GM12878 (cell line): Measurements from ENCODE around the gene EEPD1. TPM values are rescaled to one million over a fixed set of nuclear protein-coding genes. Genes with fewer than 3 reads are reported as not detected.

Experiments used
- ATAC-seq: fragments of 200-7000 bp; cut with Tn5 transposase; 3 replicates; pipeline ENCODE4 v1.9.1; 2020; ENCODE audit warnings: mild to moderate bottlenecking, moderate library complexity
- BruUV-seq: library from RNA; stranded (reverse); fragments of 400-500 nt; replicated peaks from 2 replicates; lab custom pipeline; 2021; lab: Mats Ljungman, UMichigan
- CTCF ChIA-PET: fragments of 300-600 bp; sonication (Branson Sonifier 250); formaldehyde crosslinking; extraction: SDS; loops from one replicate; lab custom pipeline; 2021; ENCODE audit warnings: inconsistent platforms; lab: Yijun Ruan, JAX
- POLR2A ChIA-PET: fragments of 350-600 bp; formaldehyde crosslinking; extraction: SDS; loops from one replicate; lab custom pipeline; 2021; ENCODE audit warnings: inconsistent platforms; lab: Charles Lee
- RAD21 ChIA-PET: fragments of 300-600 bp; sonication (Branson Sonifier 250); formaldehyde crosslinking; loops from one replicate; lab custom pipeline; 2023; ENCODE audit warnings: antibody characterized with exemption; ENCODE audit not compliant: unreplicated experiment; lab: Charles Lee
- SMC1A ChIA-PET: fragments of 300-600 bp; sonication (Branson Sonifier 250); formaldehyde crosslinking; loops from one replicate; lab custom pipeline; 2023; ENCODE audit not compliant: unreplicated experiment, uncharacterized antibody; lab: Charles Lee
- DNase-seq: peaks from one replicate; pipeline ENCODE4 v3.0.0-alpha.2; 2011; ENCODE audit warnings: low read depth, low spot score
- FAIRE-seq: peaks from 3 replicates; lab custom pipeline; 2011; peaks lifted over from hg19 to GRCh38; lab: Jason Lieb, UNC
- H2AFZ ChIP-seq: 2 replicates; pipeline ENCODE4 v1.6.0; 2011; ENCODE audit warnings: low read depth, low read length, control low read depth; ENCODE audit not compliant: control insufficient read depth
- H3K27ac ChIP-seq: 2 replicates; pipeline ENCODE4 v1.5.1; 2011; ENCODE audit warnings: control low read depth; ENCODE audit not compliant: control insufficient read depth, insufficient read depth
- H3K27me3 ChIP-seq, 2 experiments: replicated peaks in 1 of 2; 2 replicates each; pipeline versions ENCODE4 v1.6.0 to v1.6.1; 2011; ENCODE audit warnings: low read length in 1 of 2; ENCODE audit not compliant: control insufficient read depth in 2 of 2, insufficient read depth in 2 of 2
- H3K36me3 ChIP-seq, 2 experiments: 2 replicates each; pipeline ENCODE4 v1.5.1; 2011; ENCODE audit warnings: low read length in 1 of 2; ENCODE audit not compliant: control insufficient read depth in 2 of 2, insufficient read depth in 2 of 2
- H3K4me1 ChIP-seq: 2 replicates; pipeline ENCODE4 v1.6.1; 2011; ENCODE audit warnings: mild to moderate bottlenecking, low read length, moderate library complexity, mixed read lengths; ENCODE audit not compliant: control insufficient read depth, insufficient read depth
- H3K4me2 ChIP-seq: 2 replicates; pipeline ENCODE4 v1.6.0; 2011; ENCODE audit warnings: control low read depth; ENCODE audit not compliant: control insufficient read depth, insufficient read depth
- H3K4me3 ChIP-seq: fragments of 200-600 bp; sonication (generic); 2 replicates; pipeline ENCODE4 v1.5.1; 2016
- H3K79me2 ChIP-seq: 2 replicates; pipeline ENCODE4 v1.6.0; 2011; ENCODE audit warnings: low read length; ENCODE audit not compliant: control insufficient read depth, insufficient read depth
- H3K9ac ChIP-seq: 2 replicates; pipeline ENCODE4 v1.8.0; 2011; ENCODE audit warnings: low read length, control low read depth, mixed read lengths; ENCODE audit not compliant: control insufficient read depth, insufficient read depth
- H3K9me3 ChIP-seq: replicated peaks from 3 replicates; pipeline ENCODE4 v1.5.1; 2011; ENCODE audit warnings: mild to moderate bottlenecking, low read length; ENCODE audit not compliant: control insufficient read depth, insufficient read depth
- H4K20me1 ChIP-seq: 2 replicates; pipeline ENCODE4 v1.6.0; 2011; ENCODE audit not compliant: control insufficient read depth, insufficient read depth
- CBX5 ChIP-seq: sonication (generic); IDR thresholded peaks from 2 replicates; pipeline ENCODE4 v1.6.1; 2016; ENCODE audit warnings: low read depth, moderate library complexity, mild to moderate bottlenecking, inconsistent platforms
- CHD2 ChIP-seq: IDR thresholded peaks from 2 replicates; pipeline ENCODE4 v1.6.1; 2011; ENCODE audit warnings: low read depth, low read length, improper control_type of control experiment, borderline replicate concordance
- CUX1 ChIP-seq: IDR thresholded peaks from 2 replicates; pipeline ENCODE4 v1.6.1; 2012; ENCODE audit warnings: improper control_type of control experiment, low read depth, low read length; ENCODE audit not compliant: insufficient replicate concordance
- FOXK2 ChIP-seq: fragments of 450-650 bp; IDR thresholded peaks from 2 replicates; pipeline ENCODE4 v1.6.1; 2017; ENCODE audit warnings: mild to moderate bottlenecking, moderate library complexity
- KLF5 ChIP-seq: fragments of 450-650 bp; IDR thresholded peaks from 2 replicates; pipeline ENCODE4 v1.6.1; 2014; ENCODE audit warnings: mild to moderate bottlenecking; ENCODE audit not compliant: partially characterized antibody
- MTA3 ChIP-seq: IDR thresholded peaks from 2 replicates; pipeline ENCODE4 v1.6.1; 2012; ENCODE audit warnings: low read length, inconsistent platforms, borderline replicate concordance
- USF2 ChIP-seq: IDR thresholded peaks from 2 replicates; pipeline ENCODE4 v1.6.1; 2011; ENCODE audit warnings: low read depth, low read length, improper control_type of control experiment, borderline replicate concordance
- WGBS: methylation state at CpG from one replicate; pipeline ENCODE4 v1.1.6; 2016; ENCODE audit warnings: low lambda C conversion rate; ENCODE audit not compliant: insufficient replicate concordance, insufficient coverage; ENCODE audit errors: missing lambda C conversion rate; 5-methylcytosine and 5-hydroxymethylcytosine counted together
- in situ Hi-C: fragments of 300-500 bp; cut with MboI; formaldehyde crosslinking; loops from 9 replicates; pipeline ENCODE4 v1.14.3; 2018; ENCODE audit warnings: mixed read lengths
- intact Hi-C: fragments of 100-400 bp; cut with micrococcal nuclease; formaldehyde crosslinking; loops from one replicate; pipeline ENCODE4 v1.14.2; 2022; ENCODE audit not compliant: unreplicated experiment
- polyA plus RNA-seq, 11 experiments: library from polyadenylated mRNA; depleted of rRNA in 4 of 11; unstranded in 6 of 11; stranded (reverse) in 5 of 11; fragments of >200 nt; fragmentation: Nextera tagmentation in 4 of 11; fragmentation: Illumina TruSeq in 1 of 11; extraction: Ambion mirVana in 4 of 11; extraction: Trizol in 1 of 11; gene quantifications; 1 replicate in 1 of 11; 2 replicates in 10 of 11; pipeline versions ENCODE4 v1.2.1 to v1.2.3, GENCODE V29; 2011 to 2016; ENCODE audit warnings: inconsistent platforms in 2 of 11, missing spikeins in 2 of 11, low read depth in 1 of 11
- total RNA-seq, 4 experiments: library from RNA; depleted of rRNA in 3 of 4; stranded (reverse); fragments of >200 nt in 3 of 4; fragmentation: Illumina TruSeq in 1 of 4; extraction: Trizol in 1 of 4; gene quantifications; 2 replicates each; pipeline versions ENCODE4 v1.2.1 to v1.2.3, GENCODE V29; 2013 to 2021
- TF ChIP-seq, protein P1 (sequence below): fragments of 450-650 bp; IDR thresholded peaks from 2 replicates; pipeline ENCODE4 v1.6.1; 2017; ENCODE audit warnings: low read depth, mild to moderate bottlenecking, moderate library complexity
- TF ChIP-seq, protein P2 (sequence below): fragments of 450-650 bp; IDR thresholded peaks from 2 replicates; pipeline ENCODE4 v1.6.1; 2017; ENCODE audit warnings: borderline replicate concordance

Gene EEPD1
- total and polyA plus RNA-seq, 10 of the 15 experiments (the other 5 are each of a cell fraction or from before 2014, with no cell fraction given) = 0.24 to 2.8 (median 0.86) TPM; not detected in 1

GRCh38 chr7:36262309-36263094 lies 109.4 kb downstream of the EEPD1 start (continued):
- no peak for TF ChIP-seq CUX1
- no peak for TF ChIP-seq MTA3
- TF ChIP-seq CHD2 = no peak
- TF ChIP-seq, all 136 proteins: peak for 0

GRCh38 chr7:36263095-36263484 lies 110.0 kb downstream of the EEPD1 start:
- Histone ChIP-seq H2AFZ (no peak overlapping the region), H3K4me1 (peaks cover 22% of the 10 kb centered on the region), H3K27ac (no peak overlapping the region), H3K9me3 (no peaks in the 10 kb centered on the region), H3K4me3 (no peak overlapping the region), H3K27me3 (no peaks in the 10 kb centered on the region), H4K20me1 (no peaks in the 10 kb centered on the region), H3K4me2 (no peak overlapping the region), H3K9ac (no peak overlapping the region), H3K36me3 (no peaks in the 10 kb centered on the region), H3K79me2 (no peaks in the 10 kb centered on the region)
- ChIA-PET SMC1A (interaction anchor here (0.7 to 8.7 kb wide), 12 partner anchors 10 to 147 kb away, joined by 3 to 92 read pairs (median 6); no protein-coding TSS in a partner anchor), RAD21 (interaction anchor here (0.8 to 4.1 kb wide), 8 partner anchors 10 to 107 kb away, joined by 3 to 62 read pairs (median 8); no protein-coding TSS in a partner anchor), CTCF (interaction anchor here (0.6 to 2.9 kb wide), 8 partner anchors 10 to 95 kb away, joined by 3 to 18 read pairs (median 6); no protein-coding TSS in a partner anchor), POLR2A (interaction anchor here (0.6 to 2.0 kb wide), 8 partner anchors 9 to 98 kb away, joined by 3 to 6 read pairs (median 3); no protein-coding TSS in a partner anchor)
- ATAC-seq (no peak), DNase-seq (no peak), FAIRE-seq (no peak)
- intact Hi-C loops (loop anchor here (5.0 kb wide), 1 partner anchor 71 kb away; no protein-coding TSS in a partner anchor), in situ Hi-C loops (no loop called here)
- WGBS = 51% methylated on average over 5 of the region's 5 CpGs
- BruUV-seq = no TSS peak
- TF ChIP-seq, protein P1, sequence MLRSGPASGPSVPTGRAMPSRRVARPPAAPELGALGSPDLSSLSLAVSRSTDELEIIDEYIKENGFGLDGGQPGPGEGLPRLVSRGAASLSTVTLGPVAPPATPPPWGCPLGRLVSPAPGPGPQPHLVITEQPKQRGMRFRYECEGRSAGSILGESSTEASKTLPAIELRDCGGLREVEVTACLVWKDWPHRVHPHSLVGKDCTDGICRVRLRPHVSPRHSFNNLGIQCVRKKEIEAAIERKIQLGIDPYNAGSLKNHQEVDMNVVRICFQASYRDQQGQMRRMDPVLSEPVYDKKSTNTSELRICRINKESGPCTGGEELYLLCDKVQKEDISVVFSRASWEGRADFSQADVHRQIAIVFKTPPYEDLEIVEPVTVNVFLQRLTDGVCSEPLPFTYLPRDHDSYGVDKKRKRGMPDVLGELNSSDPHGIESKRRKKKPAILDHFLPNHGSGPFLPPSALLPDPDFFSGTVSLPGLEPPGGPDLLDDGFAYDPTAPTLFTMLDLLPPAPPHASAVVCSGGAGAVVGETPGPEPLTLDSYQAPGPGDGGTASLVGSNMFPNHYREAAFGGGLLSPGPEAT = no peak
- TF ChIP-seq USF2 = no peak
- TF ChIP-seq KLF5 = no peak
- TF ChIP-seq, protein P2, sequence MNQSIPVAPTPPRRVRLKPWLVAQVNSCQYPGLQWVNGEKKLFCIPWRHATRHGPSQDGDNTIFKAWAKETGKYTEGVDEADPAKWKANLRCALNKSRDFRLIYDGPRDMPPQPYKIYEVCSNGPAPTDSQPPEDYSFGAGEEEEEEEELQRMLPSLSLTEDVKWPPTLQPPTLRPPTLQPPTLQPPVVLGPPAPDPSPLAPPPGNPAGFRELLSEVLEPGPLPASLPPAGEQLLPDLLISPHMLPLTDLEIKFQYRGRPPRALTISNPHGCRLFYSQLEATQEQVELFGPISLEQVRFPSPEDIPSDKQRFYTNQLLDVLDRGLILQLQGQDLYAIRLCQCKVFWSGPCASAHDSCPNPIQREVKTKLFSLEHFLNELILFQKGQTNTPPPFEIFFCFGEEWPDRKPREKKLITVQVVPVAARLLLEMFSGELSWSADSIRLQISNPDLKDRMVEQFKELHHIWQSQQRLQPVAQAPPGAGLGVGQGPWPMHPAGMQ = no peak
- no peak for TF ChIP-seq CBX5
- no peak for TF ChIP-seq FOXK2
- no peak for TF ChIP-seq MTA3
